HUES48 (cell line): ENCODE measurements around the gene PAFAH1B2.

Experiments
- H3K27ac ChIP-seq: one replicate; pipeline ENCODE4 v1.7.0; 2013; ENCODE audit warnings: low read depth, low read length, inconsistent platforms
- H3K27me3 ChIP-seq: 2 replicates; pipeline ENCODE4 v1.6.1; 2013; ENCODE audit warnings: mild to moderate bottlenecking, low read length; ENCODE audit not compliant: control insufficient read depth, insufficient read depth
- H3K36me3 ChIP-seq: 2 replicates; pipeline ENCODE4 v1.6.1; 2013; ENCODE audit warnings: low read length; ENCODE audit not compliant: control insufficient read depth, insufficient read depth
- H3K4me1 ChIP-seq: 2 replicates; pipeline ENCODE4 v1.6.1; 2013; ENCODE audit warnings: mild to moderate bottlenecking, low read length; ENCODE audit not compliant: control insufficient read depth, insufficient read depth
- H3K4me3 ChIP-seq: 2 replicates; pipeline ENCODE4 v1.5.1; 2013; ENCODE audit warnings: mild to moderate bottlenecking, low read depth, low read length
- H3K9ac ChIP-seq: 2 replicates; pipeline ENCODE4 v1.6.1; 2013; ENCODE audit warnings: mild to moderate bottlenecking, low read depth, low read length, moderate library complexity
- H3K9me3 ChIP-seq: 2 replicates; pipeline ENCODE4 v1.6.1; 2013; ENCODE audit warnings: low read length; ENCODE audit not compliant: control insufficient read depth, insufficient read depth

PAFAH1B2 gene

GRCh38 chr11:117157507-117157906 is 13.4 kb downstream of the PAFAH1B2 start:
- no peaks in the 10 kb centered on the region for H3K9me3 ChIP-seq
- peaks cover 82% of the 10 kb centered on the region for H3K36me3 ChIP-seq
- no peak overlapping the region for H3K4me3 ChIP-seq
- no peaks in the 10 kb centered on the region for H3K4me1 ChIP-seq
- no peaks in the 10 kb centered on the region for H3K27me3 ChIP-seq
- H3K9ac ChIP-seq, result no peak overlapping the region
- no peak overlapping the region for H3K27ac ChIP-seq

GRCh38 chr11:117159892-117160291 is 15.8 kb downstream of the PAFAH1B2 start:
- Histone ChIP-seq H3K27me3 (no peaks in the 10 kb centered on the region), H3K27ac (no peak overlapping the region), H3K4me3 (no peak overlapping the region), H3K9me3 (no peaks in the 10 kb centered on the region), H3K9ac (no peak overlapping the region), H3K4me1 (no peaks in the 10 kb centered on the region), H3K36me3 (peaks cover 88% of the 10 kb centered on the region)

- H3K9ac ChIP-seq, result no peak overlapping the region
- no peak overlapping the region for H3K4me3 ChIP-seq
- H3K36me3 ChIP-seq, result peaks cover 87% of the 10 kb centered on the region
- no peaks in the 10 kb centered on the region for H3K9me3 ChIP-seq
- no peaks in the 10 kb centered on the region for H3K27me3 ChIP-seq
- no peaks in the 10 kb centered on the region for H3K4me1 ChIP-seq
- no peak overlapping the region for H3K27ac ChIP-seq
Observed at GRCh38 chr11:117160826-117161225, 16.7 kb downstream of the PAFAH1B2 start.

- Histone ChIP-seq H3K4me1 (no peaks in the 10 kb centered on the region), H3K9me3 (no peaks in the 10 kb centered on the region), H3K27me3 (no peaks in the 10 kb centered on the region), H3K27ac (no peak overlapping the region), H3K36me3 (peaks cover 94% of the 10 kb centered on the region), H3K4me3 (no peak overlapping the region), H3K9ac (no peak overlapping the region)
Observed at GRCh38 chr11:117166491-117166890, 22.4 kb downstream of the PAFAH1B2 start.

- H3K27ac ChIP-seq, result no peak overlapping the region
- no peaks in the 10 kb centered on the region for H3K9me3 ChIP-seq
- H3K4me1 ChIP-seq, result no peaks in the 10 kb centered on the region
- H3K27me3 ChIP-seq, result no peaks in the 10 kb centered on the region
- no peak overlapping the region for H3K4me3 ChIP-seq
- H3K36me3 ChIP-seq, result peaks cover 72% of the 10 kb centered on the region
- H3K9ac ChIP-seq, result no peak overlapping the region
Observed at GRCh38 chr11:117169736-117170135, 25.6 kb downstream of the PAFAH1B2 start.

- Histone ChIP-seq H3K27me3 (no peaks in the 10 kb centered on the region), H3K4me3 (no peak overlapping the region), H3K4me1 (no peaks in the 10 kb centered on the region), H3K27ac (no peak overlapping the region), H3K9me3 (no peaks in the 10 kb centered on the region), H3K36me3 (peaks cover 70% of the 10 kb centered on the region), H3K9ac (no peak overlapping the region)
Observed at GRCh38 chr11:117170210-117170609, 26.1 kb downstream of the PAFAH1B2 start.

GRCh38 chr11:117171007-117171403 is 26.9 kb downstream of the PAFAH1B2 start:
- Histone ChIP-seq H3K4me3 (no peak overlapping the region), H3K27ac (peak overlapping the region; percentile 76), H3K36me3 (peaks cover 63% of the 10 kb centered on the region), H3K27me3 (no peaks in the 10 kb centered on the region), H3K4me1 (no peaks in the 10 kb centered on the region), H3K9me3 (no peaks in the 10 kb centered on the region), H3K9ac (no peak overlapping the region)

GRCh38 chr11:117171404-117172061 is 27.4 kb downstream of the PAFAH1B2 start:
- Histone ChIP-seq H3K27ac (peak overlapping the region; percentile 76), H3K4me1 (no peaks in the 10 kb centered on the region), H3K27me3 (no peaks in the 10 kb centered on the region), H3K36me3 (peaks cover 59% of the 10 kb centered on the region), H3K9me3 (no peaks in the 10 kb centered on the region), H3K4me3 (no peak overlapping the region), H3K9ac (no peak overlapping the region)

GRCh38 chr11:117172724-117173421 is 28.8 kb downstream of the PAFAH1B2 start:
- H3K9me3 ChIP-seq, result no peaks in the 10 kb centered on the region
- peaks cover 46% of the 10 kb centered on the region for H3K36me3 ChIP-seq
- no peak overlapping the region for H3K27ac ChIP-seq
- H3K4me3 ChIP-seq, result no peak overlapping the region
- H3K9ac ChIP-seq, result no peak overlapping the region
- no peaks in the 10 kb centered on the region for H3K27me3 ChIP-seq
- H3K4me1 ChIP-seq, result 0 out of 2 replicates have a peak, but pooled peaks cover 1% of the 10 kb centered on the region

- Histone ChIP-seq H3K36me3 (peaks cover 25% of the 10 kb centered on the region), H3K9me3 (no peaks in the 10 kb centered on the region), H3K4me1 (peaks cover 14% of the 10 kb centered on the region), H3K27ac (peak overlapping the region; percentile 7), H3K9ac (no peak overlapping the region), H3K27me3 (peaks cover 6% of the 10 kb centered on the region; the same call in 1 of the 2 replicates), H3K4me3 (no peak overlapping the region)
Observed at GRCh38 chr11:117175104-117175503, 31.0 kb downstream of the PAFAH1B2 start.

- peaks cover 19% of the 10 kb centered on the region for H3K36me3 ChIP-seq
- no peak overlapping the region for H3K9ac ChIP-seq
- peaks cover 16% of the 10 kb centered on the region for H3K4me1 ChIP-seq
- peaks cover 9% of the 10 kb centered on the region; the same call in 1 of the 2 replicates for H3K27me3 ChIP-seq
- no peak overlapping the region for H3K27ac ChIP-seq
- no peaks in the 10 kb centered on the region for H3K9me3 ChIP-seq
- H3K4me3 ChIP-seq, result no peak overlapping the region
Observed at GRCh38 chr11:117175781-117176180, 31.7 kb downstream of the PAFAH1B2 start.
